Tibial nerve (tissue), 4 donors: Measurements from ENCODE around the gene EBF3. TPM values are rescaled to one million over a fixed set of nuclear protein-coding genes. Genes with fewer than 3 reads are reported as not detected.

Source experiments
- DNase-seq, 2 donors: peaks; one replicate each; pipeline ENCODE4 v3.0.0-alpha.2; 2019; ENCODE audit warnings: low spot score in 2 of 2
- H3K27ac ChIP-seq, 4 donors: fragments of 200-600 bp; sonication (generic) in 3 of 4; one replicate each; pipeline ENCODE4 v1.5.1; 2017 to 2019; ENCODE audit warnings: mild to moderate bottlenecking in 1 of 4
- H3K27me3 ChIP-seq, 2 donors: fragments of 200-600 bp; sonication (generic) in 1 of 2; one replicate each; pipeline versions ENCODE4 v1.5.1 to v1.6.0; 2017 to 2019
- H3K36me3 ChIP-seq, 3 donors: fragments of 200-600 bp; sonication (generic); one replicate each; pipeline ENCODE4 v1.5.1; 2018 to 2019
- H3K4me1 ChIP-seq, 4 donors: fragments of 200-600 bp; sonication (generic) in 3 of 4; one replicate each; pipeline ENCODE4 v1.5.1; 2017 to 2019
- H3K4me3 ChIP-seq, 4 donors: fragments of 200-600 bp; sonication (generic) in 3 of 4; one replicate each; pipeline ENCODE4 v1.5.1; 2017 to 2019; ENCODE audit warnings: mild to moderate bottlenecking in 1 of 4, moderate library complexity in 1 of 4
- H3K9me3 ChIP-seq, 4 donors: fragments of 200-600 bp; sonication (generic) in 3 of 4; one replicate each; pipeline ENCODE4 v1.5.1; 2017 to 2019
- CTCF ChIP-seq, 5 experiments: fragments of 200-600 bp in 3 of 5; fragments of 450-650 bp in 2 of 5; sonication (generic) in 3 of 5; IDR thresholded peaks; one replicate each; pipeline ENCODE4 v1.5.1; 2016 to 2019; ENCODE audit warnings: antibody characterized with exemption in 5 of 5, mild to moderate bottlenecking in 3 of 5, moderate library complexity in 2 of 5
- EP300 ChIP-seq, 2 donors: sonication (generic); formaldehyde crosslinking; IDR thresholded peaks; one replicate each; pipeline ENCODE4 v1.6.1; 2017; ENCODE audit warnings: antibody characterized with exemption in 2 of 2, mild to moderate bottlenecking in 1 of 2
- POLR2A ChIP-seq, 2 donors: fragments of 450-650 bp; IDR thresholded peaks; one replicate each; pipeline ENCODE4 v1.6.1; 2017; ENCODE audit warnings: antibody characterized with exemption in 2 of 2, mild to moderate bottlenecking in 2 of 2, moderate library complexity in 2 of 2
- WGBS, 2 donors: methylation state at CpG; one replicate each; pipeline ENCODE4 v1.1.5; 2018; 5-methylcytosine and 5-hydroxymethylcytosine counted together
- total RNA-seq, 4 donors: library from RNA; depleted of rRNA; stranded (reverse); fragments of >200 nt; gene quantifications; one replicate each; pipeline ENCODE4 v1.1.0, GENCODE V29; 2016

Gene EBF3
- total RNA-seq, 4 donors from 2014 or later = 27.3 to 41.0 (median 31.2) TPM

GRCh38 chr10:130009228-130009627, 45.2 kb upstream of the EBF3 start:
- 91 to 92% methylated on average over 4 to 9 of the region's 9 CpGs for WGBS, 2 donors
- Histone ChIP-seq H3K27me3 (no peaks in the 10 kb centered on the region), H3K9me3 (peaks cover 0 to 9% (median 0%) of the 10 kb centered on the region in 4 donors), H3K27ac (no peak overlapping the region), H3K4me3 (no peak overlapping the region), H3K36me3 (no peaks in the 10 kb centered on the region), H3K4me1 (peaks cover 0 to 2% (median 0%) of the 10 kb centered on the region in 4 donors)
- no peak for DNase-seq
- no peak for TF ChIP-seq POLR2A (IDR thresholded peaks at IDR 0.05)
- no peak for TF ChIP-seq CTCF (IDR thresholded peaks at IDR 0.05)
- TF ChIP-seq EP300 (IDR thresholded peaks at IDR 0.05) = no peak

GRCh38 chr10:130003787-130004613, 39.9 kb upstream of the EBF3 start:
- H3K9me3 ChIP-seq = peaks cover 0 to 31% (median 0%) of the 10 kb centered on the region in 4 donors
- H3K27ac ChIP-seq = no peak overlapping the region
- 88% methylated on average over 8 of the region's 8 CpGs for WGBS, 2 donors
- TF ChIP-seq POLR2A (IDR thresholded peaks at IDR 0.05) = no peak
- no peak for TF ChIP-seq CTCF (IDR thresholded peaks at IDR 0.05)
- TF ChIP-seq EP300 (IDR thresholded peaks at IDR 0.05) = no peak
- DNase-seq = no peak
- H3K4me3 ChIP-seq = no peak overlapping the region
- no peaks in the 10 kb centered on the region for H3K27me3 ChIP-seq
- no peaks in the 10 kb centered on the region for H3K36me3 ChIP-seq
- H3K4me1 ChIP-seq = no peaks in the 10 kb centered on the region

- Histone ChIP-seq H3K4me1 (no peaks in the 10 kb centered on the region), H3K9me3 (peaks cover 0 to 31% (median 0%) of the 10 kb centered on the region in 4 donors), H3K36me3 (no peaks in the 10 kb centered on the region), H3K27ac (no peak overlapping the region), H3K27me3 (no peaks in the 10 kb centered on the region), H3K4me3 (no peak overlapping the region)
- DNase-seq = no peak
- TF ChIP-seq EP300 (IDR thresholded peaks at IDR 0.05) = no peak
- TF ChIP-seq CTCF (IDR thresholded peaks at IDR 0.05) = no peak
- no peak for TF ChIP-seq POLR2A (IDR thresholded peaks at IDR 0.05)
- WGBS, 2 donors = 88 to 93% methylated on average over 3 to 8 of the region's 9 CpGs
Observed at GRCh38 chr10:130003166-130003565, 39.1 kb upstream of the EBF3 start.

- DNase-seq = no peak
- H3K4me3 ChIP-seq = no peak overlapping the region
- H3K9me3 ChIP-seq = peaks cover 0 to 31% (median 0%) of the 10 kb centered on the region in 4 donors
- no peak overlapping the region for H3K27ac ChIP-seq
- H3K27me3 ChIP-seq = no peaks in the 10 kb centered on the region
- H3K36me3 ChIP-seq = no peaks in the 10 kb centered on the region
- no peaks in the 10 kb centered on the region for H3K4me1 ChIP-seq
- no peak for TF ChIP-seq POLR2A (IDR thresholded peaks at IDR 0.05)
- TF ChIP-seq CTCF (IDR thresholded peaks at IDR 0.05) = no peak
- no peak for TF ChIP-seq EP300 (IDR thresholded peaks at IDR 0.05)
- WGBS, 2 donors = 84 to 93% methylated on average over 12 to 14 of the region's 14 CpGs
Observed at GRCh38 chr10:130002606-130003005, 38.5 kb upstream of the EBF3 start.

GRCh38 chr10:130000918-130001317, 36.8 kb upstream of the EBF3 start:
- 88 to 89% methylated on average over 4 of the region's 4 CpGs for WGBS, 2 donors

More at GRCh38 chr10:130000918-130001317, 36.8 kb upstream of the EBF3 start:
- H3K27ac ChIP-seq = no peak overlapping the region
- peaks cover 0 to 34% (median 0%) of the 10 kb centered on the region in 4 donors for H3K9me3 ChIP-seq
- H3K36me3 ChIP-seq = no peaks in the 10 kb centered on the region
- H3K4me1 ChIP-seq = no peaks in the 10 kb centered on the region
- no peak overlapping the region for H3K4me3 ChIP-seq
- TF ChIP-seq POLR2A (IDR thresholded peaks at IDR 0.05) (no peak), CTCF (IDR thresholded peaks at IDR 0.05) (no peak), EP300 (IDR thresholded peaks at IDR 0.05) (no peak)
- H3K27me3 ChIP-seq = no peaks in the 10 kb centered on the region
- no peak for DNase-seq
